ENCODE results near the gene RC3H1.
"Not testable (repeated sequence)": the region's sequence is repeated elsewhere in the genome, so short reads cannot be mapped to it uniquely, and the experiment has no call there.

RC3H1 gene

GRCh38 chr1:173934440-173934839, 87.7 kb downstream of the RC3H1 start:
- no peak for DNase-seq
- peaks cover 23 to 60% (median 56%) of the 10 kb centered on the region in 3 donors for H3K36me3 ChIP-seq
- H3K27ac ChIP-seq, result no peak overlapping the region
- H3K4me3 ChIP-seq, result no peak overlapping the region
- no peaks in the 10 kb centered on the region for H3K27me3 ChIP-seq
- intact Hi-C loops (cut with DNase I; ENCODE audit: low total_unique reads), result no loop called here
- no peaks in the 10 kb centered on the region for H3K4me1 ChIP-seq
- H3K9me3 ChIP-seq, result no peaks in the 10 kb centered on the region
- no peak for TF ChIP-seq CTCF (IDR thresholded peaks at IDR 0.05)

- H3K36me3 ChIP-seq, result peaks cover 4 to 25% (median 25%) of the 10 kb centered on the region in 3 donors
- H3K4me1 ChIP-seq; H3K27ac ChIP-seq; H3K9me3 ChIP-seq; intact Hi-C loops (cut with DNase I; ENCODE audit: low total_unique reads); H3K27me3 ChIP-seq; H3K4me3 ChIP-seq; DNase-seq: not testable (repeated sequence)
Measured at GRCh38 chr1:173930541-173930940, 91.6 kb downstream of the RC3H1 start.

GRCh38 chr1:173925306-173926242, 96.6 kb downstream of the RC3H1 start:
- no peak for DNase-seq
- intact Hi-C loops (cut with DNase I; ENCODE audit: low total_unique reads), result no loop called here
- no peak for TF ChIP-seq CTCF (IDR thresholded peaks at IDR 0.05)
- Histone ChIP-seq H3K36me3 (peaks cover 0 to 4% (median 0%) of the 10 kb centered on the region in 3 donors), H3K27me3 (no peaks in the 10 kb centered on the region), H3K27ac (no peak overlapping the region), H3K4me3 (no peak overlapping the region), H3K9me3 (no peaks in the 10 kb centered on the region), H3K4me1 (no peaks in the 10 kb centered on the region)

- Histone ChIP-seq H3K4me3 (no peak overlapping the region), H3K36me3 (no peaks in the 10 kb centered on the region), H3K27ac (no peak overlapping the region), H3K9me3 (no peaks in the 10 kb centered on the region), H3K4me1 (no peaks in the 10 kb centered on the region), H3K27me3 (no peaks in the 10 kb centered on the region)
- no peak for TF ChIP-seq CTCF (IDR thresholded peaks at IDR 0.05)
- DNase-seq, result no peak
- intact Hi-C loops (cut with DNase I; ENCODE audit: low total_unique reads), result no loop called here
Measured at GRCh38 chr1:173920861-173921260, 101.3 kb downstream of the RC3H1 start.

GRCh38 chr1:173917635-173918493, 104.3 kb downstream of the RC3H1 start:
- no peak for TF ChIP-seq CTCF (IDR thresholded peaks at IDR 0.05)
- intact Hi-C loops (cut with DNase I; ENCODE audit: low total_unique reads), result no loop called here
- DNase-seq, result no peak
- Histone ChIP-seq H3K36me3 (no peaks in the 10 kb centered on the region), H3K27me3 (no peaks in the 10 kb centered on the region), H3K9me3 (no peaks in the 10 kb centered on the region), H3K27ac (no peak overlapping the region), H3K4me1 (no peaks in the 10 kb centered on the region), H3K4me3 (no peak overlapping the region)

- no peak for DNase-seq
- TF ChIP-seq CTCF (IDR thresholded peaks at IDR 0.05), result no peak
- Histone ChIP-seq H3K27ac (no peak within 1 kb of the TSS), H3K9me3 (no peaks in the 10 kb centered on the region), H3K36me3 (no peaks in the 10 kb centered on the region), H3K27me3 (no peaks in the 10 kb centered on the region), H3K4me3 (no peak within 1 kb of the TSS), H3K4me1 (no peaks in the 10 kb centered on the region)
- intact Hi-C loops (cut with DNase I; ENCODE audit: low total_unique reads), result no loop called here
Measured at GRCh38 chr1:173917149-173917548, 105.0 kb downstream of the RC3H1 start, which contains the start of gene SERPINC1. Gene SERPINC1 (minus strand): TSS chr1:173917327. CDS start chr1:173917259, 68 bp downstream.

Measured in tibial artery (tissue), 4 donors.